Upper lobe of left lung (tissue), 4 donors: ENCODE measurements around the gene CDC14A.

Experiments used
- CTCF ChIP-seq, 6 experiments: fragments of 450-650 bp in 4 of 6; fragments of 200-600 bp in 2 of 6; sonication (generic) in 2 of 6; IDR thresholded peaks; one replicate each; pipeline ENCODE4 v1.5.1; 2016 to 2019; ENCODE audit warnings: antibody characterized with exemption in 6 of 6
- EP300 ChIP-seq, 4 donors: sonication (generic); formaldehyde crosslinking; IDR thresholded peaks; one replicate each; pipeline ENCODE4 v1.5.1; 2017; ENCODE audit warnings: antibody characterized with exemption in 4 of 4, control low read depth in 2 of 4
- POLR2A ChIP-seq, 4 donors: fragments of 450-650 bp; IDR thresholded peaks; one replicate each; pipeline ENCODE4 v1.5.1; 2016 to 2017; ENCODE audit warnings: antibody characterized with exemption in 4 of 4, mild to moderate bottlenecking in 2 of 4
- POLR2AphosphoS5 ChIP-seq, 2 donors: sonication (generic); formaldehyde crosslinking; IDR thresholded peaks; one replicate each; pipeline ENCODE4 v1.5.1; 2017; ENCODE audit warnings: antibody characterized with exemption in 2 of 2

DNA sequence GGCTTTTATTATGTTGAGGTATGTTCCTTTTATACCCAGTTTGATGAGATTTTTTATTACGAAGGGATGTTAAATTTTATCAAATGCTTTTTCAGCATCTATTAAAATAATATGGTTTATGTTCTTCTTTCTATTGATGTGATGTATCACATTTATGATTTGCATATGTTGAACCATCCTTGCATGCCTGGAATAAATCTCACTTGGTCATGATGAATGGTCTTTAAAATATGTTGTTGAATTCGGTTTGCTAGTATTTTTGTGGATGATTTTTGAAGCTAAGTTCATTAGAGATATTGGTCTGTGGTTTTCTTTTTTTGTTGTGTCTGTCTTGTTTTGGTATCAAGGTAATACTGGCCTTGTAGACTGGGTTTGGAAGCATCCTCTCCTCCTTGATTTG lies 199.7 kb downstream of the CDC14A start:
- no peak for TF ChIP-seq EP300 (IDR thresholded peaks at IDR 0.05)
- no peak for TF ChIP-seq POLR2A (IDR thresholded peaks at IDR 0.05)
- TF ChIP-seq CTCF (IDR thresholded peaks at IDR 0.05), result no peak
- TF ChIP-seq POLR2AphosphoS5 (IDR thresholded peaks at IDR 0.05), result no peak
